ENCODE measurements around the gene FARSB. TPM values are rescaled to one million over a fixed set of nuclear protein-coding genes. Genes with fewer than 3 reads are reported as not detected.

Gene FARSB
- total RNA-seq, 4 donors from 2014 or later, result 9.4 to 24.1 (median 16.2) TPM

GRCh38 chr2:222622910-222623309, 33.0 kb downstream of the FARSB start:
- intact Hi-C loops (cut with DNase I; ENCODE audit: low total_unique reads), result no loop called here
- Histone ChIP-seq H3K27me3 (no peaks in the 10 kb centered on the region), H3K27ac (no peak overlapping the region), H3K9me3 (no peaks in the 10 kb centered on the region), H3K4me3 (no peak overlapping the region), H3K36me3 (no peaks in the 10 kb centered on the region), H3K4me1 (no peaks in the 10 kb centered on the region)
- no peak for TF ChIP-seq CTCF (IDR thresholded peaks at IDR 0.05)
- no peak for TF ChIP-seq POLR2A (IDR thresholded peaks at IDR 0.05)
- no peak for DNase-seq

- no peaks in the 10 kb centered on the region for H3K27me3 ChIP-seq
- H3K9me3 ChIP-seq, result no peaks in the 10 kb centered on the region
- no peak for DNase-seq
- no peaks in the 10 kb centered on the region for H3K36me3 ChIP-seq
- no peak overlapping the region for H3K27ac ChIP-seq
- no peak overlapping the region for H3K4me3 ChIP-seq
- TF ChIP-seq CTCF (IDR thresholded peaks at IDR 0.05) (no peak), POLR2A (IDR thresholded peaks at IDR 0.05) (no peak)
- intact Hi-C loops (cut with DNase I; ENCODE audit: low total_unique reads), result no loop called here
- H3K4me1 ChIP-seq, result no peaks in the 10 kb centered on the region
Measured at GRCh38 chr2:222621893-222622292, 34.0 kb downstream of the FARSB start.

GRCh38 chr2:222615320-222615719, 40.6 kb downstream of the FARSB start:
- Histone ChIP-seq H3K27me3 (no peaks in the 10 kb centered on the region), H3K9me3 (no peaks in the 10 kb centered on the region), H3K4me3 (no peak overlapping the region), H3K4me1 (no peaks in the 10 kb centered on the region), H3K27ac (no peak overlapping the region), H3K36me3 (no peaks in the 10 kb centered on the region)
- DNase-seq, result no peak
- TF ChIP-seq CTCF (IDR thresholded peaks at IDR 0.05), result no peak
- intact Hi-C loops (cut with DNase I; ENCODE audit: low total_unique reads), result no loop called here

GRCh38 chr2:222613715-222614331, 42.1 kb downstream of the FARSB start:
- TF ChIP-seq POLR2A (IDR thresholded peaks at IDR 0.05) (no peak), CTCF (IDR thresholded peaks at IDR 0.05) (peak; percentile 57 to 82 (median 66))
- Histone ChIP-seq H3K27ac (no peak overlapping the region), H3K4me3 (no peak overlapping the region), H3K27me3 (no peaks in the 10 kb centered on the region), H3K4me1 (no peaks in the 10 kb centered on the region), H3K36me3 (no peaks in the 10 kb centered on the region), H3K9me3 (no peaks in the 10 kb centered on the region)
- DNase-seq, result no peak
- intact Hi-C loops (cut with DNase I; ENCODE audit: low total_unique reads), result no loop called here

- Histone ChIP-seq H3K9me3 (no peaks in the 10 kb centered on the region), H3K27me3 (no peaks in the 10 kb centered on the region), H3K4me3 (no peak overlapping the region), H3K27ac (no peak overlapping the region), H3K36me3 (no peaks in the 10 kb centered on the region), H3K4me1 (no peaks in the 10 kb centered on the region)
- no peak for TF ChIP-seq CTCF (IDR thresholded peaks at IDR 0.05)
- TF ChIP-seq POLR2A (IDR thresholded peaks at IDR 0.05), result no peak
- intact Hi-C loops (cut with DNase I; ENCODE audit: low total_unique reads), result no loop called here
- DNase-seq, result no peak
Measured at GRCh38 chr2:222611684-222612083, 44.2 kb downstream of the FARSB start.

All from uterus (tissue), 4 donors.